AG09309 (cell line): ENCODE measurements around the gene ARHGAP24.

Source experiments
- DNase-seq: peaks from one replicate; pipeline ENCODE4 v3.0.0-alpha.2; 2010; ENCODE audit warnings: low read depth
- H3K4me3 ChIP-seq: 2 replicates; pipeline ENCODE4 v1.5.1; 2011; ENCODE audit warnings: mild to moderate bottlenecking, low read depth, low read length, moderate library complexity; ENCODE audit not compliant: control insufficient read depth
- TF ChIP-seq, protein P1 (sequence below): IDR thresholded peaks from 2 replicates; pipeline ENCODE4 v1.5.1; 2011; ENCODE audit warnings: mild to moderate bottlenecking, low read depth, low read length, inconsistent platforms; ENCODE audit not compliant: insufficient read depth, control insufficient read depth; ENCODE audit errors: missing control alignments

The ARHGAP24 gene

DNA sequence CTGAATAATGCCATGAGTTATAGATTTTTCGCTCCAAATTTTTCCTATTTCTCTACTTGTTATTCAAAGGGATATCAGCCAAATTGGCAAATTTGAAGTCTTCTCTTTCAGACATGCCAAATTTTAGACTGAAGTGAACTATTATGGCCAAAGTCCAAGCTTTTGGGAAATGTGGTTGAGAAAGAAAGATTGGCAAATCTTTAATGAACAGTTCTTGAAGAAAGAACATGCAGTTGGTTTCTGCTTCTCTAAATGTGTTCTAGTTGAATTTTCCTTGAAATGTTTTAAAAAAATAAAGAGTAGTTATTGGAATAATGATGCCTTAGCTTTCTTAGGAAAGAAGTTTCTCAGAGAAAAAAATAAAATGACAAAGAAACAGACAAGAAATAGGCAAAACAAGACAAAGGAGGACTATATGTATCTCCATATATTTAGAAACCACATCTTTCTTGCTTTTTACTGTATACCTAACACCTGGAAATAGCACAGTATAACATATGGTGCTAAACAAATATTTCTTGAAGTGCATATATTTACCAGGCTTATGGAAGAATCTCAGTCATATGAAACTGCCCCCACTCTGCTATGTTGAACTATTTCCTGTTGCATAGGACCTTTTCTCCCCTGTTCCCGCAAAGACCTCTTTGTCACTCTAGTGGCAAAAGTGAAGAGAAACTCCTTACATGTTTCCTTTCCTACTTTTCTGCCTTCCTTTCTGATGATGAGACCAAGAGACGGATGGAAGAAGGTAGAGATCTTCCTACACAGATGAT lies 250.0 kb downstream of the ARHGAP24 start:
- DNase-seq, result no peak
- TF ChIP-seq, protein P1, sequence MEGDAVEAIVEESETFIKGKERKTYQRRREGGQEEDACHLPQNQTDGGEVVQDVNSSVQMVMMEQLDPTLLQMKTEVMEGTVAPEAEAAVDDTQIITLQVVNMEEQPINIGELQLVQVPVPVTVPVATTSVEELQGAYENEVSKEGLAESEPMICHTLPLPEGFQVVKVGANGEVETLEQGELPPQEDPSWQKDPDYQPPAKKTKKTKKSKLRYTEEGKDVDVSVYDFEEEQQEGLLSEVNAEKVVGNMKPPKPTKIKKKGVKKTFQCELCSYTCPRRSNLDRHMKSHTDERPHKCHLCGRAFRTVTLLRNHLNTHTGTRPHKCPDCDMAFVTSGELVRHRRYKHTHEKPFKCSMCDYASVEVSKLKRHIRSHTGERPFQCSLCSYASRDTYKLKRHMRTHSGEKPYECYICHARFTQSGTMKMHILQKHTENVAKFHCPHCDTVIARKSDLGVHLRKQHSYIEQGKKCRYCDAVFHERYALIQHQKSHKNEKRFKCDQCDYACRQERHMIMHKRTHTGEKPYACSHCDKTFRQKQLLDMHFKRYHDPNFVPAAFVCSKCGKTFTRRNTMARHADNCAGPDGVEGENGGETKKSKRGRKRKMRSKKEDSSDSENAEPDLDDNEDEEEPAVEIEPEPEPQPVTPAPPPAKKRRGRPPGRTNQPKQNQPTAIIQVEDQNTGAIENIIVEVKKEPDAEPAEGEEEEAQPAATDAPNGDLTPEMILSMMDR, result no peak
- H3K4me3 ChIP-seq, result no peak overlapping the region

GRCh38 chr4:85725721-85726170 lies 250.8 kb downstream of the ARHGAP24 start:
- H3K4me3 ChIP-seq, result no peak overlapping the region
- DNase-seq, result no peak
- TF ChIP-seq, protein P1, result no peak

GRCh38 chr4:85726555-85726954 lies 251.6 kb downstream of the ARHGAP24 start:
- H3K4me3 ChIP-seq, result no peak overlapping the region
- TF ChIP-seq, protein P1, result no peak
- no peak for DNase-seq

DNA sequence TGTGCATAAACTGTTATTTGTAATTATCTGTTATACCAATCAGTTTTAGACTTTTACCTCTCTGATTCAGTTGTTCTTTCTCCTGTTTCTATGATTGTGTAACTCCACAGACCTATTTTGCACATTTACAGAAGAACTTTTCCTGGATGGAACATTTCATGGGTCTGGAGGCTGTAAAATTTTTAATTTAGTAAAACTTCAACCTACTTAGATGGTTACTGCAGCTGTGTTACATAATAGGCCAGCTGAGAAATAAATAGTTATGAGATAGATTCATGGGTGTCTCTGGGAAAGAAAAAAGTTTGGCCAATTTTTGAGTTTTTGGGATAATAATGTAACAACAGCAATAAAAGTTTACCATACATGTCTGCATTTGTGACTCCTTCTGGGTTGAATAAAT lies 253.5 kb downstream of the ARHGAP24 start:
- TF ChIP-seq, protein P1, result no peak
- DNase-seq, result no peak
- H3K4me3 ChIP-seq, result no peak overlapping the region

GRCh38 chr4:85732124-85732523 lies 257.2 kb downstream of the ARHGAP24 start:
- TF ChIP-seq, protein P1, result no peak
- DNase-seq, result no peak

DNA sequence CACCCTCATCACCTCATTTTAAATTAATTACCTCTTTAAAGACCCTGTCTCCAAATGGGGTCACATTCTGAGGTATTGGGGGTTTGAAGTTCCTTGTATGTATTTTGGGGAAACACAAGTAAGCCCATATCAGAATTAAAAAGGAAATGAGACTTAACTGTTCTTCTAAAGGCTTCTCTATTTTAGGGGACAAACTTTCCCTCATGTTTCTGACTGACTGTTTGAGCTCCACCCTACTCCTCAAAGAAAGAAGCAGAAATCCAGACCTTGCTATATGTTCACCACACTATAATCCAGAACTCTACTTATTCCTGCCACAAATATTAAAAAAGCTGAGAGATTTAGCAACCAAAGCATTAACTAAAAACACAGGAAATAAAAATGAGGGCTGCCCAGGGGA lies 258.8 kb downstream of the ARHGAP24 start:
- no peak overlapping the region for H3K4me3 ChIP-seq
- TF ChIP-seq, protein P1, result no peak
- no peak for DNase-seq

More at GRCh38 chr4:85732124-85732523, 257.2 kb downstream of the ARHGAP24 start:
- H3K4me3 ChIP-seq, result no peak overlapping the region
